WTC11 (cell line): ENCODE results near the gene PIGR. TPM values are rescaled to one million over a fixed set of nuclear protein-coding genes. Genes with fewer than 3 reads are reported as not detected.

ENCODE experiments used
- ATAC-seq: fragments of 200-7000 bp; cut with Tn5 transposase; 2 replicates; pipeline ENCODE4 v1.10.0; 2021; ENCODE audit warnings: mild to moderate bottlenecking, moderate library complexity
- CTCF ChIA-PET: fragments of 300-600 bp; sonication (Branson Sonifier 250); formaldehyde crosslinking; loops from one replicate; lab custom pipeline; 2021; ENCODE audit warnings: antibody characterized with exemption; lab: Charles Lee
- POLR2A ChIA-PET: fragments of 350-600 bp; sonication (Branson Sonifier 250); formaldehyde crosslinking; loops from one replicate; lab custom pipeline; 2021; ENCODE audit warnings: antibody characterized with exemption; lab: Charles Lee
- DNase-seq: peaks from one replicate; pipeline ENCODE4 v3.0.0; 2021; ENCODE audit warnings: low spot score
- H3K27ac Mint-ChIP-seq: 2 replicates; pipeline ENCODE4 v1.8.0; 2021; ENCODE audit warnings: mixed read lengths
- H3K27me3 Mint-ChIP-seq: 2 replicates; pipeline ENCODE4 v1.8.0; 2021; ENCODE audit warnings: low read depth, mild to moderate bottlenecking, moderate library complexity, mixed read lengths
- H3K36me3 Mint-ChIP-seq: 2 replicates; pipeline ENCODE4 v1.8.0; 2021; ENCODE audit warnings: mixed read lengths
- H3K4me1 Mint-ChIP-seq: 2 replicates; pipeline ENCODE4 v1.8.0; 2022; ENCODE audit warnings: mixed read lengths
- H3K4me3 Mint-ChIP-seq: 2 replicates; pipeline ENCODE4 v1.8.0; 2021; ENCODE audit warnings: mild to moderate bottlenecking, moderate library complexity, mixed read lengths
- H3K9me3 Mint-ChIP-seq: 2 replicates; pipeline ENCODE4 v1.8.0; 2021; ENCODE audit warnings: mixed read lengths
- ARID4B ChIP-seq: sonication (generic); formaldehyde crosslinking; IDR thresholded peaks from 2 replicates; pipeline ENCODE4 v1.8.0; 2023; ENCODE audit warnings: missing genetic modification reagents, mild to moderate bottlenecking, borderline replicate concordance
- ATF1 ChIP-seq: sonication (generic); formaldehyde crosslinking; IDR thresholded peaks from 2 replicates; pipeline ENCODE4 v1.8.1; 2023; ENCODE audit warnings: mild to moderate bottlenecking, moderate library complexity, missing genetic modification reagents
- CBFB ChIP-seq: sonication (generic); formaldehyde crosslinking; IDR thresholded peaks from 2 replicates; pipeline ENCODE4 v1.8.1; 2022; ENCODE audit warnings: mild to moderate bottlenecking, low read depth, missing genetic modification reagents
- E2F1 ChIP-seq: sonication (generic); formaldehyde crosslinking; IDR thresholded peaks from 2 replicates; pipeline ENCODE4 v1.8.0; 2022; ENCODE audit warnings: mild to moderate bottlenecking, missing genetic modification reagents
- MYBL2 ChIP-seq: sonication (generic); formaldehyde crosslinking; IDR thresholded peaks from 2 replicates; pipeline ENCODE4 v1.8.1; 2023; ENCODE audit warnings: mild to moderate bottlenecking, moderate library complexity, missing genetic modification reagents
- NFATC4 ChIP-seq: fragments of 250-450 bp; sonication (Bioruptor Pico); IDR thresholded peaks from 2 replicates; pipeline ENCODE4 v1.9.0; 2021; ENCODE audit warnings: mild to moderate bottlenecking
- OVOL2 ChIP-seq: fragments of 250-450 bp; sonication (Bioruptor Pico); IDR thresholded peaks from 2 replicates; pipeline ENCODE4 v1.9.0; 2021; ENCODE audit warnings: mild to moderate bottlenecking, borderline replicate concordance
- PRRX2 ChIP-seq: fragments of 250-450 bp; sonication (Bioruptor Pico); IDR thresholded peaks from 2 replicates; pipeline ENCODE4 v1.8.0; 2021; ENCODE audit warnings: mild to moderate bottlenecking
- STAT6 ChIP-seq: sonication (generic); formaldehyde crosslinking; conservative IDR thresholded peaks from 2 replicates; pipeline ENCODE4 v1.8.1; 2023; ENCODE audit warnings: mild to moderate bottlenecking, low read depth, missing genetic modification reagents, moderate library complexity
- TEAD4 ChIP-seq: sonication (generic); formaldehyde crosslinking; IDR thresholded peaks from 2 replicates; pipeline ENCODE4 v1.8.0; 2022; ENCODE audit warnings: mild to moderate bottlenecking, missing genetic modification reagents
- USF1 ChIP-seq: sonication (generic); formaldehyde crosslinking; IDR thresholded peaks from 2 replicates; pipeline ENCODE4 v1.8.0; 2022; ENCODE audit warnings: mild to moderate bottlenecking, missing genetic modification reagents
- ZBTB21 ChIP-seq: sonication (generic); formaldehyde crosslinking; IDR thresholded peaks from 2 replicates; pipeline ENCODE4 v1.8.1; 2023; ENCODE audit warnings: mild to moderate bottlenecking, missing genetic modification reagents, borderline replicate concordance
- ZMAT4 ChIP-seq: fragments of 250-450 bp; sonication (Bioruptor Pico); IDR thresholded peaks from 2 replicates; pipeline ENCODE4 v1.9.0; 2021; ENCODE audit warnings: mild to moderate bottlenecking
- ZNF121 ChIP-seq: sonication (generic); formaldehyde crosslinking; IDR thresholded peaks from 2 replicates; pipeline ENCODE4 v1.8.0; 2023; ENCODE audit warnings: missing genetic modification reagents
- ZNF138 ChIP-seq: sonication (generic); formaldehyde crosslinking; conservative IDR thresholded peaks from 2 replicates; pipeline ENCODE4 v1.8.1; 2022; ENCODE audit warnings: mild to moderate bottlenecking, moderate library complexity, missing genetic modification reagents
- ZNF219 ChIP-seq: sonication (generic); formaldehyde crosslinking; IDR thresholded peaks from 2 replicates; pipeline ENCODE4 v1.8.0; 2023; ENCODE audit warnings: missing genetic modification reagents, mild to moderate bottlenecking, borderline replicate concordance
- ZNF671 ChIP-seq: fragments of 250-450 bp; sonication (Bioruptor Pico); IDR thresholded peaks from 2 replicates; pipeline ENCODE4 v1.8.0; 2021; ENCODE audit warnings: mild to moderate bottlenecking
- total RNA-seq: library from RNA; stranded (reverse); gene quantifications from 3 replicates; pipeline ENCODE4 v1.2.3, GENCODE V29; 2021

PIGR gene
- total RNA-seq, 1 experiment from 2014 or later: 1.9 TPM

- TF ChIP-seq ARID4B (CRISPR knock-in tag) (no peak), CBFB (CRISPR knock-in tag) (no peak), STAT6 (CRISPR knock-in tag) (no peak), ZBTB21 (CRISPR knock-in tag) (no peak), OVOL2 (CRISPR knock-in tag) (no peak), ATF1 (no peak), E2F1 (CRISPR knock-in tag) (no peak), PRRX2 (CRISPR knock-in tag) (no peak), ZMAT4 (CRISPR knock-in tag) (no peak), MYBL2 (no peak)
Observed at GRCh38 chr1:206932177-206932576, 14.1 kb downstream of the PIGR start (continued).

- Mint-ChIP-seq H3K36me3 (no peaks in the 10 kb centered on the region), H3K27me3 (no peaks in the 10 kb centered on the region; the same call in 1 of the 2 replicates), H3K4me3 (no peak overlapping the region), H3K4me1 (peaks cover 2% of the 10 kb centered on the region; the same call in 1 of the 2 replicates), H3K9me3 (no peaks in the 10 kb centered on the region), H3K27ac (no peak overlapping the region)
- DNase-seq (peak; percentile 36), ATAC-seq (peak; percentile 74)
- ChIA-PET POLR2A (no interaction called here), CTCF (interaction anchor here (0.6 to 4.1 kb wide), 22 partner anchors 10 to 375 kb away, joined by 3 to 53 read pairs (median 4); partner anchors contain the start of genes DYRK3, FCMR and PIGR)
- TF ChIP-seq TEAD4: no peak
Observed at GRCh38 chr1:206931709-206932108, 14.6 kb downstream of the PIGR start.

- DNase-seq (no peak), ATAC-seq (no peak)
- ChIA-PET CTCF (interaction anchor here (0.8 to 4.1 kb wide), 8 partner anchors 16 to 459 kb away, joined by 3 to 53 read pairs (median 4); partner anchors contain the start of gene PIGR), POLR2A (no interaction called here)
- Mint-ChIP-seq H3K9me3 (no peaks in the 10 kb centered on the region), H3K4me3 (no peak overlapping the region), H3K36me3 (no peaks in the 10 kb centered on the region), H3K4me1 (no peaks in the 10 kb centered on the region), H3K27ac (peak overlapping the region; percentile 8; the same call in 1 of the 2 replicates), H3K27me3 (no peaks in the 10 kb centered on the region; the same call in 1 of the 2 replicates)
- TF ChIP-seq ZNF138: no peak
- TF ChIP-seq NFATC4: no peak
- TF ChIP-seq USF1 (CRISPR knock-in tag): no peak
- no peak for TF ChIP-seq ZBTB21 (CRISPR knock-in tag)
- TF ChIP-seq CBFB (CRISPR knock-in tag): no peak
- no peak for TF ChIP-seq ZNF121 (CRISPR knock-in tag)
- TF ChIP-seq ZNF671 (CRISPR knock-in tag): no peak
- TF ChIP-seq ZNF219 (CRISPR knock-in tag): no peak
Observed at GRCh38 chr1:206930210-206930798, 16.0 kb downstream of the PIGR start.
